Activated CD8-positive, alpha-beta T cell treated with anti-CD3 and anti-CD28 coated beads for 36 hours (primary cell): Measurements from ENCODE around the gene FGFBP1. TPM values are rescaled to one million over a fixed set of nuclear protein-coding genes. Genes with fewer than 3 reads are reported as not detected.
A peak's percentile ranks its signal among the peaks of the same experiment; 100 is the strongest.
"Not testable (repeated sequence)": the region's sequence is repeated elsewhere in the genome, so short reads cannot be mapped to it uniquely, and the experiment has no call there.

Experiments
- ATAC-seq: fragments of 200-7000 bp; cut with Tn5 transposase; one replicate; pipeline ENCODE4 v1.10.0; 2021; ENCODE audit warnings: mild to moderate bottlenecking, moderate library complexity
- CTCF ChIA-PET: fragments of 350-600 bp; sonication (Branson Sonifier 250); formaldehyde crosslinking; loops from one replicate; lab custom pipeline; 2021; ENCODE audit warnings: antibody characterized with exemption; lab: Charles Lee
- POLR2A ChIA-PET: fragments of 350-600 bp; sonication (Branson Sonifier 250); formaldehyde crosslinking; loops from one replicate; lab custom pipeline; 2021; ENCODE audit warnings: antibody characterized with exemption; lab: Charles Lee
- DNase-seq: peaks from one replicate; pipeline ENCODE4 v3.0.0-alpha.2; 2020
- H3K27ac Mint-ChIP-seq: one replicate; pipeline ENCODE4 v1.8.0; 2021; ENCODE audit warnings: mild to moderate bottlenecking, mixed read lengths
- H3K27me3 Mint-ChIP-seq: one replicate; pipeline ENCODE4 v1.8.0; 2021; ENCODE audit warnings: mixed read lengths
- H3K36me3 Mint-ChIP-seq: one replicate; pipeline ENCODE4 v1.8.0; 2021; ENCODE audit warnings: low read depth, mixed read lengths
- H3K4me1 Mint-ChIP-seq: one replicate; pipeline ENCODE4 v1.8.0; 2021; ENCODE audit warnings: low read depth, mixed read lengths
- H3K4me3 Mint-ChIP-seq: one replicate; pipeline ENCODE4 v1.8.0; 2021; ENCODE audit warnings: mild to moderate bottlenecking, moderate library complexity, mixed read lengths
- H3K9me3 Mint-ChIP-seq: one replicate; pipeline ENCODE4 v1.8.0; 2021; ENCODE audit warnings: mixed read lengths
- CTCF ChIP-seq: fragments of 200-600 bp; IDR thresholded peaks from one replicate; pipeline ENCODE4 v1.8.0; 2022; ENCODE audit warnings: antibody characterized with exemption, mild to moderate bottlenecking
- intact Hi-C: fragments of 100-400 bp; cut with micrococcal nuclease; formaldehyde crosslinking; loops from one replicate; pipeline ENCODE4 v1.10.0; 2022
- total RNA-seq, 2 experiments: library from RNA; stranded (reverse); gene quantifications; one replicate each; pipeline ENCODE4 v1.2.3, GENCODE V29; 2021

The FGFBP1 gene
- total RNA-seq, 2 experiments from 2014 or later: not detected

- intact Hi-C loops: no loop called here
- ATAC-seq (no peak), DNase-seq (no peak)
- Mint-ChIP-seq H3K36me3 (no peaks in the 10 kb centered on the region), H3K9me3 (no peaks in the 10 kb centered on the region), H3K27ac (no peak overlapping the region), H3K4me3 (no peak overlapping the region), H3K27me3 (peaks cover 10% of the 10 kb centered on the region), H3K4me1 (no peaks in the 10 kb centered on the region)
- no peak for TF ChIP-seq CTCF
- ChIA-PET CTCF (interaction anchor here (0.9 to 1.5 kb wide), 2 partner anchors 34 to 35 kb away, joined by 3 read pairs; no protein-coding TSS in a partner anchor), POLR2A (no interaction called here)
Measured at GRCh38 chr4:15917297-15917696, 21.2 kb downstream of the FGFBP1 start.

- H3K4me1 Mint-ChIP-seq, DNase-seq, intact Hi-C loops, POLR2A ChIA-PET, H3K36me3 Mint-ChIP-seq, H3K9me3 Mint-ChIP-seq, H3K27ac Mint-ChIP-seq, H3K4me3 Mint-ChIP-seq, ATAC-seq: not testable (repeated sequence)
- peaks cover 11% of the 10 kb centered on the region for H3K27me3 Mint-ChIP-seq
- CTCF ChIA-PET: interaction anchor here (0.9 to 1.5 kb wide), 4 partner anchors 10 to 34 kb away, joined by 3 to 9 read pairs (median 4); no protein-coding TSS in a partner anchor
Measured at GRCh38 chr4:15916358-15916757, 22.2 kb downstream of the FGFBP1 start.

GRCh38 chr4:15914736-15915135 lies 23.8 kb downstream of the FGFBP1 start:
- Mint-ChIP-seq H3K36me3 (no peaks in the 10 kb centered on the region), H3K27ac (no peak overlapping the region), H3K9me3 (no peaks in the 10 kb centered on the region), H3K4me1 (no peaks in the 10 kb centered on the region), H3K27me3 (peaks cover 5% of the 10 kb centered on the region), H3K4me3 (no peak overlapping the region)
- ChIA-PET CTCF (interaction anchor here (1.0 to 1.5 kb wide), 2 partner anchors 9 to 32 kb away, joined by 3 to 9 read pairs; no protein-coding TSS in a partner anchor), POLR2A (interaction anchor here (1.1 kb wide), 1 partner anchor 11 kb away, joined by 3 read pairs; no protein-coding TSS in a partner anchor)
- peak; percentile 42 for ATAC-seq
- intact Hi-C loops: no loop called here
- no peak for DNase-seq
- TF ChIP-seq CTCF: no peak

GRCh38 chr4:15914291-15914690 lies 24.2 kb downstream of the FGFBP1 start:
- no peak for DNase-seq
- ChIA-PET CTCF (no interaction called here), POLR2A (interaction anchor here (1.1 kb wide), 1 partner anchor 11 kb away, joined by 3 read pairs; no protein-coding TSS in a partner anchor)
- Mint-ChIP-seq H3K4me3 (no peak overlapping the region), H3K27ac (no peak overlapping the region), H3K4me1 (no peaks in the 10 kb centered on the region), H3K27me3 (peaks cover 5% of the 10 kb centered on the region), H3K36me3 (no peaks in the 10 kb centered on the region), H3K9me3 (no peaks in the 10 kb centered on the region)
- TF ChIP-seq CTCF: no peak
- intact Hi-C loops: no loop called here
- no peak for ATAC-seq

- ChIA-PET POLR2A (no interaction called here), CTCF (interaction anchor here (1.0 kb wide), 1 partner anchor 31 kb away, joined by 3 read pairs; no protein-coding TSS in a partner anchor)
- no peak for TF ChIP-seq CTCF
- Mint-ChIP-seq H3K4me1 (no peaks in the 10 kb centered on the region), H3K27ac (no peak overlapping the region), H3K36me3 (no peaks in the 10 kb centered on the region), H3K9me3 (no peaks in the 10 kb centered on the region), H3K27me3 (peaks cover 2% of the 10 kb centered on the region), H3K4me3 (no peak overlapping the region)
- intact Hi-C loops: no loop called here
- DNase-seq: no peak
- ATAC-seq: no peak
Measured at GRCh38 chr4:15913631-15913970, 24.9 kb downstream of the FGFBP1 start.
